ENCODE data around the gene TBC1D5.
"Not testable (repeated sequence)": the region's sequence is repeated elsewhere in the genome, so short reads cannot be mapped to it uniquely, and the experiment has no call there.

TBC1D5 gene

DNA sequence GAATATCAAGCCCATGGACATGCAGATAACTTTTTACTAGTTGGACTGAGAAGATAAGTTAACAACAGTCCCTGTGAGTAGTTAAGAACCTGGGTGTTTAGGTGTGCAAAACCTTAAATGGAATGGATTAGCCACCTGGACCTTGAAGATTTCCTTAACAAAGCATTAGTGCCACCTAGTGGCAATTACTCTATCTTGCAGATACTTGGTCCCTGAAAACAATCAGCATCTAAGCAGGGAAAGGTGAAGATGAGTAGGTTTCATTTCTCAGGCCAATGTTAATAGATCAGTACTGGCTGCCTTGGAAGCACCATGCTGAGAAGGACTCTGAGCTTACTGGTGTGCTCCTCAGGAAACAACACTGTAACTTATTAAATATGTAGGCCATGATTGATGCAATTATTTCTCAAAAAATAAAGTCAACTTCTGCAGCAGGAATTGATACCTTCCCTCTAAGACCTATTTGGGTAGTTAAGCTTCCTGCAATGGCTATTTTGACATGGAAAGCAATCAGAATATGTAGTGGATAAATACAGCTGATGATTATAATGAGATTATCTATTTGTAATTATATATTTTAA is 329.4 kb downstream of the TBC1D5 start:
- peak; percentile 70 for DNase-seq (ENCODE audit: low read depth, low spot score)

DNA sequence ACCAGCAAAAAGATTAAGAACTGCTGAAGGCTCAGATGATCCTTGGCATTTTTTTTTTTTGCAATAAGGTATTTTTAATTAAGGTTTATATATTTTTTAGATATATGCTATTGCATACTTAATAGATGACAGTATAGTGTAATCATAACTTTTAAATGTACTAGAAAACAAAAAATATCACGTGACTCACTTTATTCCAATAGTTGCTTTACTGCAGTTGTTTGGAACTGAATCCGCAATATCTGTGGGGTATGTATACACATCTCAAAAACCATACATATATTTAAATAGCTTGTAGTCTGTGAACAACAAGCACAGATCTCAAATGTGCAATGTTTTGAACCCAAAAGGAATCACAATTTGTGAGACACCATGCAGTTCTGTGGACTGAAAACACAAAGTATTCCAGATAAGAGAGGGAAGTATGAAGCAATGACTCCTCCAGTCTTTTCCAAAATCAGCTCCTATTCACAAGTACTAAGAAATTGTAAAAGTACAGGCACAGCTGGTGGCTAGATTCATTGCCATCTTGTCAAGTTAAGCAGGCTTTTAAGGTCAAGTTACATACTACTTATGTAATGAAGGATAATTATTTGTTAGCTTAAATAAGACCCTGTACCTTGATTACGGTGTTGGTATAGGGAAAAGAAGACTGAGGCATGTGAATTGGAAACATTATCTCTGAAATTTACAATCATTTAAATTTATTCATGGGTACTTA is 331.1 kb downstream of the TBC1D5 start:
- no peak for DNase-seq (ENCODE audit: low read depth, low spot score)

DNA sequence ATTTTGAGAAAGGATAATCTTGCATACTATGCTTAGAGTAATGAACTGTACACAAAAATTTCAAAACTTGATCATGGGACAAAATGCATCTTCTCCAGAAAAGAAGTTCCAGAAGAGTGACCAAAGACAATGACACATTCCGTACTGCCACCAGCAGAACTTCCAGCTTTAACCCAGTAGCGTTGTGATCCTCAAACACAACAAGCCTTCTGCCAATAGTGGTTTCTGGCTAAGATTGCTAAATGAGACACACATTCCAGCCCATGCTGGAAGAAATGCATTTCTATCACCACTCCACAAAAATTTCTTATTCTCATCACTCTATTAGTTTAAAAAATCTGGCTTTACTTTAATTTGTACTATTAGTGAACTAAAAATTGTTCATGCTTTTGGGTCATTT is 334.9 kb downstream of the TBC1D5 start:
- DNase-seq (ENCODE audit: low read depth, low spot score): peak; percentile 46

DNA sequence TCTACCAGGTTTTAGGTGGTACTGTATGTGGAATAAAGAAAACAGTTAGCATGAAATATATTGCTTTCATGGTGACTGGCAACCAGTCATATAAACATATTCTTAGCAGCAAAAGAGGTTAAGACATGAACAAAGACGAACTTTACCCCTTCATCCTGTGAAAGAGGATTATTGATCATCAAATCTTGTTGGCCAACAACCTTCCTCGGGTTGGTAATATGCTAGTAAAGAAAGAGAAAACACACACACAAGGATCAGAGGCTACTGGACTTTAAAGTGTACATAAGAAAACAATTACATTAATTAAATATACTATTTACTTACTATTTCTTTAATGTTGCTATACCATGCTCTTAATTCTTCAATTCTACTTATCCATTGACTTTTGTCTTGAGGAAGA is 337.9 kb downstream of the TBC1D5 start:
- DNase-seq (ENCODE audit: low read depth, low spot score): no peak

DNA sequence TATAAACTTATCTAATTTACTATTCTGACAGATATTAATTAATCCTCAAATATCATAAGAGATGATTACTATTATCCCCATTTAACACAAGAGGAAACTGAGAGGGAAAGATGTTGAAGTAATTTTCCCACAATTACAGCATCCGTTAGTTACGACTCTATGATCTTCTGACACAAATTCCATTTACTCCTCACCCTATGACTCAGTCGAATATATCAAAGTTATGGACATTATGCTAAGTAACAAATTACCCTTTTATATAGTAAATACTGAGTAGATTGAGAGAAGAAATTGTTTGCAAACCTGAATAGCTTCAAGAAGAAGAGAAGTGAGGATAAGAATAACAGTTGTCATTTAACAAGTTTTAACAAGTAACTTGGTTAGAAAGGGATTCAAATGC is 340.0 kb downstream of the TBC1D5 start:
- no peak for DNase-seq (ENCODE audit: low read depth, low spot score)

DNA sequence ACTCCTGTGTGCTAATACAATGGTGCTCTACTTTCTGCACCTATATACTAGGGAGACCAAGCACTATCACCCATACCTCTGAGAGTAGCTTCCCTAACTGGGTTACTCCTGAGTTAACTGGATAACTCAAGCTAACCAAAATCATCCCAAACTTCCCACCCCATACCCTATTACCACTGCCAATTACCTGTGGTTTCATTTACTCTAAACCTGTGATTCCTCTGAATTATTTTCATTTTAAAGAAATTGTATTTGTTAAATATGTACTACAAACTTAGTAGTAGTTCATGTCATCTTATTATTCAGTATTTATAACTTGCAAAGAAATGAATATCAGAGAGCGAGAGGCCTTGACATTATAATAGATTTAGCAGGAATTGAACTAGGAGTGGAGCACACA is 340.5 kb downstream of the TBC1D5 start:
- DNase-seq (ENCODE audit: low read depth, low spot score): no peak

DNA sequence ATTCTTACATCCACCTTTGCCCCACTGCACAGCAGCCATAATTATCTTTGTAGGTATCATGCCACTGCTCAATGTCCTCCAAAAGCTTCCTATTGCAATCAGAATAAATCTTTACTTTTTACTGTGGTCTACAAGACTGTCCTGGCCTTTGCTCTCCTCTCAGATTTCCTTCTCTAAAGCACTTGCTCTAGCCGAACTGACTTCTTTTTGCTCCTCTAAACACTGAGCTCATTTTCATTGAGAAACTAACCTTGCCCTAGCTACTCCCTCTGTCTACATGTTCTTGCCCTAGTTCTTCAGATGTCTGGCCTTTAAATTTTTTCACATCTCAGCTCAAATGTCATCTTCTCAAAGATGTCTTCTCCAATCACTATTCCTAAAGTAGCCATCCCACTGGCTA is 342.8 kb downstream of the TBC1D5 start:
- no peak for DNase-seq (ENCODE audit: low read depth, low spot score)

DNA sequence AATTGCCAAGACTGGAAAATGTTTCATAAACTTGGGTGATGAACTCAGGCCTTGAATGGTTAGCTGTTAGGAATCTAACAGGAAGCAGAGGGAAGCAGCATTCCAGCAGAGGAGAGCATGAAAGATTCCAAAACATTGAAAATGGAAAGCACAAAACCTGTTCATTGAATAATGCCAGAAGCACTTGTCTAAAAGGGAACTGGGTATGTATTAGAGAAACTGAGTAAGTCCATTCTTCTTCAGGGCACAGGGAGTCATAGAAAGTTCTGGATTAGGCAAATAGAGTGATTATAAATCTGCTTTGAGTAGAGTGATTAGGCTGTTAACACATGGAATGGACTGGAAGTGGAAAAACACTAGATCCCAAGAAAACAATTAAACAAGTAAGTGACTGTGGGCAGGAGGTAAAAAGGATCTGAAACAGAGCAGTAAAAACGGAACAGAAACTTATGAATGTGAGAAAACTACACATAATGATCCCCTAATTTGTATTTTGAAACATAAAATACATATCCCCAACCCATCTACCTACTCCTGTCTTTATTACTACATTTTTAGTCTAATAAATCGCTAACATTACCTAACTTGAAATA is 343.4 kb downstream of the TBC1D5 start:
- no peak for DNase-seq (ENCODE audit: low read depth, low spot score)

DNA sequence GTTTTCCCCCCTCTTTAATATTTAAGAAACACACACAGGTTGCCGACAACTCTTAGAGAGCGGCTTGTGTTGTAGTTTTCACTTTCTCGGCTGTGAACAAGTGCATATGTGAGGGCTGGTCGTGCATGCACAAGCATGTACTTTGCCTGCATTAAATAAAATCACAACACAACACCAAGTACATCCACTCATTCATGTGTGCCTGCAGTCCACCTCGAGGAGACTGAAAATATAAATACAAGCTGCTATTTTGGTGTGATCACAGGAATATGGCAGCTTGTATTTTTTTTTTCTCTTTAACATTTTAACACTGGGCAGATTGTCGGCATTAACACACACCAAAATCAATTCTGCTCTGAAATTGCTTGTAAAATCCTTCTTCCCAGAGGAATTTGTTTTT is 346.4 kb downstream of the TBC1D5 start:
- DNase-seq (ENCODE audit: low read depth, low spot score): no peak

DNA sequence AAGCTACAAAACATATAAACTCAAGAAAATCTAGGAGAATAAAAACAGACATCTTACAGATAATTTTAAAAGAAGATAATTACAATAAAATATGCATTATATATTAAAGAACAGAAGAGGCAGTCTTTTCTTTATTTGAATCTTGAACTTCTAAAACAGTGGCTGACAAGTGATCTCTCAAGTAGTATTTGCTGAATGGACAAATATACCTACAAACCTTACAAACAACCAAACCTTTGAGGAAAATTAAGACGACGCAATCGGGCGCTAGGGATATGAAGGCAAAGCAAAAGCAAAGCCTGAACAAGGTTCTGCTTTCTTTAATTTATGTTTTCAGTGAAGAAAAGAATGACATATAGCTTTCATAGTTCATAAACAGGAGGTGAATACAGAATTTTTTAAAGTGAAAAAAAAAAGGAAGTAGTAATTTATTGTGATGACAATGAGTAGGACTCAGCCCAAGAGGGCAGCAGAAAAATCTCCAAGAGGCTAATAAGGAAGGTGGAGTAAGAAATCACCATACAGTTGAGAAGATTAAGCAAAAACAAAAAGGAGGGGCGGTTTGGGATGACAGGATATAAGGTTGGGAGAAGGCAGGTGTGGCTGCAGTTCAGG is 347.8 kb downstream of the TBC1D5 start:
- no peak for DNase-seq (ENCODE audit: low read depth, low spot score)

DNA sequence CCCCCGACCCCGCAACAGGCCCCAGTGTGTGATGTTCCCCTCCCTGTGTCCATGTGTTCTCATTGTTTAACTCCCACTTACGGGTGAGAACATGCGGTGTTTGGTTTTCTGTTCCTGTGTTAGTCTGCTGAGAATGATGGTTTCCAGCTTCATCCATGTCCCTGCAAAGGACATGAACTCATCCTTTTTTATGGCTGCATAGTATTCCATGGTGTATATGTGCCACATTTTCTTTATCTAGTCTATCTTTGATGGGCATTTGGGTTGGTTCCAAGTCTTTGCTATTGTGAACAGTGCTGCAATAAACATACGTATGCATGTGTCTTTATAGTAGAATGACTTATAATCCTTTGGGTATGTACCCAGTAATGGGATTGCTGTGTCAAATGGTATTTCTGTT is 349.9 kb downstream of the TBC1D5 start:
- DNase-seq (ENCODE audit: low read depth, low spot score): not testable (repeated sequence)

DNA sequence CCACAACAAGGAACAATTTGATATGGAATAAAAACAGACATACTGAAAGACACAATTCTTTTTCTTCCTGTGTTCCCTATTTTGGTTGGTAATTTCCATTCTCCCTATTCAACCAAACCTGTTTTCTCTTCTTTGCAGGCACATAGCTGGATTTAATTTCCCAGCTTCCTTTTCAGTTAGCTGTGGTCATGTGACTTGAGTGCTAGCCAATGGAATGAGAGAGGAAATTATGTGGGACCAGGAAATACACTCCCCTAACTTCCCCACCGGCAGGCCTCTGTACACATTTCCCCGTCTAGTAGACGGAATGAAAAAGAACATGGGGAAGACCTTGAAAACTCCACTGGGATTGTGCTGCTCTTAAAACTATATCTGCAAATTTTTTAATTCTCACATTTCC is 351.6 kb downstream of the TBC1D5 start:
- no peak for DNase-seq (ENCODE audit: low read depth, low spot score)

DNA sequence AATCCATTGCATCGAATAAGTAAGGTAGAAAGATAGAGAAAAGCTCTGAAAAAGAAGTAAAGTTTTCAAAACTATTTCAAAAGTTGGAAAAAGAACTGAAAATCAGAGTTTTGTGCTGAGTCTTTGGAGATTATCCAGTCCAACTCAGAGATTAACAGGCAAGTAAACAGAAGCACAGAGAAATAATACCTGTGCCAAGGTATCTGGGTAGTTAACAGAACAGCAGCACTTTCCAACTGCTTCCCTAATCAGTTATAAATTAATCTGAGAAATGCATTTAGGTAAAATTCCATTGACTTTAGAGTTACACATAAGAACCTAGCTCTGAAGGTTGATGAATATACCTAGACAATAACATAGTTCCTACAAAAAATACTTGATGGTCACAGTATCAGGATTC is 355.3 kb downstream of the TBC1D5 start:
- no peak for DNase-seq (ENCODE audit: low read depth, low spot score)

DNA sequence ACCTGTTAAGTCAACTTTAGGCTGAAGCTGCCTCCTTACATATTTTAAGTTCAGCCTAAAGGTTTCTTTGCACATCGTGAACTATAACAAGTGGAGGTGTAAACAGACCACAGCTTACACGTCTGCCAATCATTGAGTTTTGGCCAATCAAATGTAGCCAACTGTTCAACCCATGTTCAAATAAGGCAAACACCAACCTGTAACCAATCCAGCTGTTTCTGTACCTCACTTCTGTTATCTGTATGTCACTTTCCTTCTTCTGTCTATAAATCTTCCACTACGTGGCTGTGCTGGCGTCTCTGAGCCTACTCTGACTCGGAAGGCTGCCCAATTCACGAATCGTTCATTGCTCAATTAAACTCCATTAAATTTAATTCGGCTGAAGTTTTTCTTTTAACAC is 356.0 kb downstream of the TBC1D5 start:
- no peak for DNase-seq (ENCODE audit: low read depth, low spot score)

DNA sequence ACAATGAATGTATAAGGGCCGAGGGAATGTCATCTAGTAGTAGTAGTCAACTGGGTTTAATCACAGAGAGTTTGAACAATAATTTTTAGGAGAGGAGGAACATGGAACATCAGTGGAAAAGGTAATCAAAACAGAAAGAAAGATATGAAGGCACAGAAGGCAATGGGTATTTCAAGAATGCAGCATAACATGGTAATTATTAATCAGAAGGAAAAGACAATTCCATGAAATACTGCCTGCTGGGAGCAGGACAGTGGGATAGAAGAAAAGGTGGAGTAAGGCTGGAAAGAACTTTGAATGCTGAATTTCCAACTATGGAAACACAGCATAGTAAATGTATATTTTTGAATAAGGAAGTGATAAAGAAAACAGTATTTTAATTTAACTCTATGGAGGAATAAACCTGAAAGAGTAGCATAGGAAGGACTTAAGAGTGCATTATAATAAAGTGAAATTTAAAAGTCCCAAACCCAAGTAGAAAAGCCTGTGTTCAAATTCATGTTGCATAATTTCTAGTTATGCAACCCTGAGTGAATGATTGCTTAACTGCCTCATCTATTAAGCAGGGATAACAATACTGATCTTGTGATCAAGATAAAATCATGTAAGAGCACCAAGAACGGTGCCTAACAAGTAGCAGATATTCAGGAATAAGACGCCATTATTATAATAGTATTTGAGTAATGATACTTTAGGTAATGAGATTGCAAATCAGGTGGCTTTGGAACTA is 357.7 kb downstream of the TBC1D5 start:
- no peak for DNase-seq (ENCODE audit: low read depth, low spot score)

DNA sequence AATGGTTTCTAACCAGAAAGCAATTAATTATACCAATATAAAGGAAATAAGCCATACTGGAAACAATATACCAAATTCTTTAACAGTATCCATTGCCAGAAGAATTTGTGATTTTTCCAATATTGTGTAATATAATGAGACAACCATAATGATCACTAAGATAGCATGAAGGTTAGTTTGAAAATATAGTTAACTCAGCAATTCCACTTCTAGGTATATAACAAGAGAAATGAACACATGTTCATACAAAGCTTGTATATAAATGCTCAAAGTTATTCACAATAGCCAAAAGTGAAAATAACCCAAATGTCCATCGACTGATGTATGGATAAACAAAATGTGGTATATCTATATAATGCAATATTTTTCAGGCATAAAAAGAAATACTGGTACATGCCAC is 369.1 kb downstream of the TBC1D5 start:
- no peak for DNase-seq (ENCODE audit: low read depth, low spot score)

DNA sequence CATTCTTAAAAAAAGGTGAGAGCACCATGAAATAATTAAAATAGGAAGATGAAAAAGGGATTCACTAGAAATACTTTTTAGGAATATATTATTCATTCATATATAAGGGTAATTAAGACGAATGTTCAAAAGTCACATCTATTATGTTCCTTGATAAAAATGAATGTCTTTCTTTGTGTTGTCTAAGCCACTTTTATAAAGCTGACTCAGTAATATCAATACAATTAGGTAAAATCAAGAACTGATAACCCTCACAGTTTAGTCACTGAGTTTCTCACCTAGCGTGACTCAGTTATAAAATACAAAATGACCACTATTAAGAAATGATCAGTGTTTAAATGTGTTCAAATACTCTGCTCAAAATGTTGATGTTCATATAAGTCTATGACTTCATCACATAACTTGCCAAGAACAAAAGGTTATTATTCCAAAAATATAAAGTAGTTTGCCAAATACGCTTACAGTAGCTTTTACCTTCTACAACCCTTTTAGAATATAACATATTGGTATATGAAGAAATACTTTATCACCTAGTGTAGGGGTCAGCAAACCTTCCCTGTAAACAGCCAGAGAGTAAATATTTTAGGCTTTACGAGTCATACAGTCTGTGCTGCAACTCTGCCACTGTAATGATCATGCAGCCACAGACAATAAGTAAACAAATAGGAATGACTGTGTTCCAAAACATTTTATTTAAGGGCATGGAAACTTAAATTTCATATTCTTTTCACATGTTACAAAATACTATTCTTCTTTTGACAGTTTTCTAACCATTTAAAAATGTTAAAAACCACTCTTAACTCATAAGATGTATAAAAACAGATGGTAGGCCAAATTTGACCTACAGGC is 369.8 kb downstream of the TBC1D5 start:
- peak; percentile 14 for DNase-seq (ENCODE audit: low read depth, low spot score)

DNA sequence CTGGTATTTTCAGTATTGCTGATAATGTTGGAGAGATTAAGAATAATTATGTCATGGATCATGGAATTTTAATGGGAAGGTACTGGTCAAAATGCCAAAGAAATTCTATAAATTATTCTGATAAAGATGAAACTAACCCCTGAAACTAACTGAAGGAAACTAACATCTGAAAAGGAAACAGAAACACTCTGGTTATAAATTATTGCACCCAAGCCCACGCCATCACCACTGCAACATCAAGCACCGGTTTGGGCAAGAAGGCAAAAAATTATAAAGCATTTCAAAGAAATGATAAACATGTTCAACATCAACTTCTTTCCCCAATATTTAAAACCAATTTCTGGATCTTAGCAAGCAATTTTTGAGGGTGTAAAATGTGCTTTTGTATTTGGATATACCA is 372.5 kb downstream of the TBC1D5 start:
- DNase-seq (ENCODE audit: low read depth, low spot score): no peak

DNA sequence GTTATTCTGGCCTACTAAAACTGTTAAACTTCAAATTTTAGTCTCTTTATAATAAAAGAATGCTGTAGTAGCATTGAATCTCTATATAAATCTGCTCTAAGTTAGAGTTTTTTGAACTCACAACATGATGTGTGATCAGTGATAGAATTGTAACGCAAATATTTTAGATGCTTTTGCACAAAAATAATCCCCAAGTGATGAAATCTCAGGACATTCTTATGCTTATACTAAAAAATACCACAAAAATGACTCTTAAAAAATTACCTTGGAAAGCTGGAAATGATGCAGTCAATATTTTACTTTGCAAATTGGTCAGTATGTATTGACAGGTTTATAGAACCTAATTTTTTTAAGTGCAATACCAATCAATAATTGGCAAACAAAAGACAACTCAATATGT is 375.3 kb downstream of the TBC1D5 start:
- no peak for DNase-seq (ENCODE audit: low read depth, low spot score)

DNA sequence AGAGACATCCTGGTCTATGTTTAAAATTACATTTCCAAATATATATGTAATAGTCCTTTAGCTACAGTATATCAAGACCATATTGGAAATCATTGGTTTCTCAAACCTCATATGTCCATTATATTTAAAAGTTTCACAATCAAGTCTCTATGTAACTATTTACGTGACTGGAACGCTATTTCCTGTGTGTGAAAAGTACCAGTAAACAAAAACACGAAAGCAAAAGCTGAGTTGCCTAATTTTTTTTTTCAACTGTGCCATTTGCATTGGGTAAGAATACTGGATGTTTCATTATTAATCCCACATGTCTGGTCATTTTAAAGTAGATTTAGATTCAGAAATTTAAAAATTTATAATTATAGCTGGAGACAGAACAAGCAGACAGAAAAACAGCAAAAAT is 381.4 kb downstream of the TBC1D5 start:
- DNase-seq (ENCODE audit: low read depth, low spot score): no peak

DNA sequence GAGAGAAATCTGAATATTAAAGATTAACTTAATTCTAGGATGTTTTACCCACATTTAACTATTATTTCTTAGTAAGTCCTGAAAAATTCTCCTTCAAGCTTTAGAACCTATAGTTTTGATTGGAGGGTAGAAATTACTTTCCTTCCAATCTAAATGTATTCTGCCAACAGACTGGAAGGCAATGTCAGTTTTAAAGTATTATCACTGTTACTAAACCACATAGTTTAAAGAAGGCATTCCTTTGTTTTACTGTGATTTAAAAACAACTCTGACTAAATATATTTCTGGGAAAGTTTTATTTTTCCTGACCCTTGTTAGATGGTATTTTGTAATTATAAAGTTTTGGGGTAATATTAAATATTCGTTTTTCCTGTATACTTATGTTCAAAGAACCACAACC is 382.5 kb downstream of the TBC1D5 start:
- DNase-seq (ENCODE audit: low read depth, low spot score): no peak
